OCI-LY7 (cell line): ENCODE data around the gene AKAP7. TPM values are rescaled to one million over a fixed set of nuclear protein-coding genes. Genes with fewer than 3 reads are reported as not detected.

Experiments
- BruUV-seq: library from RNA; stranded (reverse); fragments of 400-500 nt; replicated peaks from 2 replicates; lab custom pipeline; 2021; lab: Mats Ljungman, UMichigan
- CTCF ChIA-PET: fragments of 300-600 bp; sonication (Branson Sonifier 250); formaldehyde crosslinking; loops from one replicate; lab custom pipeline; 2022; ENCODE audit warnings: antibody characterized with exemption; ENCODE audit not compliant: unreplicated experiment; lab: Charles Lee
- POLR2A ChIA-PET: fragments of 300-600 bp; sonication (Branson Sonifier 250); formaldehyde crosslinking; loops from one replicate; lab custom pipeline; 2022; ENCODE audit warnings: antibody characterized with exemption; lab: Charles Lee
- DNase-seq: peaks from one replicate; pipeline ENCODE4 v3.0.0-alpha.2; 2015; ENCODE audit warnings: low spot score
- H2AFZ ChIP-seq: fragments of 200-600 bp; sonication (generic), shearing (Covaris generic); 2 replicates; pipeline ENCODE4 v1.6.1; 2014; ENCODE audit warnings: mild to moderate bottlenecking, antibody characterized with exemption, low read length, moderate library complexity
- H3K27ac ChIP-seq: fragments of 200-600 bp; sonication (generic); 2 replicates; pipeline ENCODE4 v1.5.1; 2014; ENCODE audit warnings: mixed run types, low read depth, mild to moderate bottlenecking, moderate library complexity, low read length, inconsistent platforms; ENCODE audit not compliant: poor library complexity, severe bottlenecking
- H3K36me3 ChIP-seq: fragments of 200-600 bp; sonication (generic); 2 replicates; pipeline ENCODE4 v1.6.1; 2014; ENCODE audit warnings: mild to moderate bottlenecking, antibody characterized with exemption, low read length, moderate library complexity, mixed read lengths; ENCODE audit not compliant: insufficient read depth
- H3K4me1 ChIP-seq: fragments of 200-600 bp; sonication (generic); 2 replicates; pipeline ENCODE4 v1.5.1; 2014; ENCODE audit warnings: mild to moderate bottlenecking, low read length; ENCODE audit not compliant: insufficient read depth, poor library complexity, severe bottlenecking
- H3K4me2 ChIP-seq: fragments of 200-600 bp; sonication (generic); 2 replicates; pipeline ENCODE4 v1.6.1; 2014; ENCODE audit warnings: mild to moderate bottlenecking, low read length
- H3K4me3 ChIP-seq: fragments of 200-600 bp; sonication (generic); 2 replicates; pipeline ENCODE4 v1.5.1; 2014; ENCODE audit warnings: mild to moderate bottlenecking, low read depth, low read length; ENCODE audit not compliant: poor library complexity, severe bottlenecking
- H3K79me2 ChIP-seq: fragments of 200-600 bp; sonication (generic); 2 replicates; pipeline ENCODE4 v1.6.1; 2016; ENCODE audit warnings: low read depth, mild to moderate bottlenecking, low read length, moderate library complexity, mixed read lengths; ENCODE audit not compliant: insufficient read depth
- H3K9me2 ChIP-seq: fragments of 200-600 bp; sonication (generic); 2 replicates; pipeline ENCODE4 v1.6.1; 2016; ENCODE audit warnings: mild to moderate bottlenecking, low read length, mixed read lengths; ENCODE audit not compliant: insufficient read depth
- H3K9me3 ChIP-seq: fragments of 200-600 bp; sonication (generic); 2 replicates; pipeline ENCODE4 v1.6.1; 2014; ENCODE audit warnings: mild to moderate bottlenecking, mixed run types, low read length, mixed read lengths
- H4K20me1 ChIP-seq: fragments of 200-600 bp; sonication (generic); 2 replicates; pipeline ENCODE4 v1.6.1; 2014; ENCODE audit warnings: mild to moderate bottlenecking, antibody characterized with exemption, low read length, moderate library complexity, mixed read lengths; ENCODE audit not compliant: insufficient read depth
- EZH2phosphoT487 ChIP-seq: fragments of 200-600 bp; sonication (generic); IDR thresholded peaks from 2 replicates; pipeline ENCODE4 v1.6.1; 2018; ENCODE audit warnings: low read depth, borderline replicate concordance, mild to moderate bottlenecking, mixed run types, antibody characterized with exemption, low read length, moderate library complexity, mixed read lengths
- intact Hi-C: fragments of 100-400 bp; cut with micrococcal nuclease; formaldehyde crosslinking; loops from one replicate; pipeline ENCODE4 v1.10.0; 2022; ENCODE audit not compliant: unreplicated experiment
- total RNA-seq, 2 experiments: library from RNA; depleted of rRNA in 1 of 2; stranded (reverse); fragments of >200 nt in 1 of 2; shearing (Covaris generic) in 1 of 2; gene quantifications; 2 replicates each; pipeline ENCODE4 v1.2.3, GENCODE V29; 2014 to 2022
- TF ChIP-seq, protein P1 (sequence below): fragments of 200-600 bp; sonication (generic); conservative IDR thresholded peaks from 2 replicates; pipeline ENCODE4 v1.5.1; 2014; ENCODE audit warnings: mild to moderate bottlenecking, antibody characterized with exemption, low read length, moderate library complexity, mixed read lengths

The AKAP7 gene
- total RNA-seq, 2 experiments from 2014 or later = 5.6 to 6.9 TPM

DNA sequence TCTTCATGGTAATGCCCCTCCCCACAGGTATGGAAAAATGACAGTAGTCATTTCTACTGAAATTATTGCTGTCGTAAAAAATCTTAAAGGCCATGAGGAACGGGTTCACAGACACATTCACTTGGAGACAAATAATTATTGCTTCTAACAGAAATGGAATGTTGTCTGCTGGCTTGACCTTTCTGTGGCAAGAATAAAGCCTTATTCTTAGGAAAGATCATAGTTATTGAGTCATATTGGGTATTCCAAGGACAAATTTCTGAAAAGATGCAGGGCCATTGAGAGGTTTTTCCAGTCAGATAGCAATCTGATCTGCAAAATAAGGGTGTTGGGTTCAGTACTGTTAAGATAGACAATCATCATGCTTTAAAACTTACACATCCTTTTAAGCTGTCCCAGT is 29.2 kb downstream of the AKAP7 start:
- no peak overlapping the region for H2AFZ ChIP-seq
- ChIA-PET CTCF (no interaction called here), POLR2A (no interaction called here)
- H3K4me2 ChIP-seq = no peak overlapping the region
- DNase-seq = no peak
- no TSS peak for BruUV-seq
- TF ChIP-seq, protein P1, sequence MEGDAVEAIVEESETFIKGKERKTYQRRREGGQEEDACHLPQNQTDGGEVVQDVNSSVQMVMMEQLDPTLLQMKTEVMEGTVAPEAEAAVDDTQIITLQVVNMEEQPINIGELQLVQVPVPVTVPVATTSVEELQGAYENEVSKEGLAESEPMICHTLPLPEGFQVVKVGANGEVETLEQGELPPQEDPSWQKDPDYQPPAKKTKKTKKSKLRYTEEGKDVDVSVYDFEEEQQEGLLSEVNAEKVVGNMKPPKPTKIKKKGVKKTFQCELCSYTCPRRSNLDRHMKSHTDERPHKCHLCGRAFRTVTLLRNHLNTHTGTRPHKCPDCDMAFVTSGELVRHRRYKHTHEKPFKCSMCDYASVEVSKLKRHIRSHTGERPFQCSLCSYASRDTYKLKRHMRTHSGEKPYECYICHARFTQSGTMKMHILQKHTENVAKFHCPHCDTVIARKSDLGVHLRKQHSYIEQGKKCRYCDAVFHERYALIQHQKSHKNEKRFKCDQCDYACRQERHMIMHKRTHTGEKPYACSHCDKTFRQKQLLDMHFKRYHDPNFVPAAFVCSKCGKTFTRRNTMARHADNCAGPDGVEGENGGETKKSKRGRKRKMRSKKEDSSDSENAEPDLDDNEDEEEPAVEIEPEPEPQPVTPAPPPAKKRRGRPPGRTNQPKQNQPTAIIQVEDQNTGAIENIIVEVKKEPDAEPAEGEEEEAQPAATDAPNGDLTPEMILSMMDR = no peak
- no peak for TF ChIP-seq EZH2phosphoT487
- no peaks in the 10 kb centered on the region for H3K36me3 ChIP-seq
- no peaks in the 10 kb centered on the region for H3K4me1 ChIP-seq
- no peaks in the 10 kb centered on the region for H4K20me1 ChIP-seq
- no peaks in the 10 kb centered on the region for H3K9me3 ChIP-seq
- intact Hi-C loops = no loop called here
- no peaks in the 10 kb centered on the region for H3K9me2 ChIP-seq
- no peak overlapping the region for H3K4me3 ChIP-seq
- H3K27ac ChIP-seq = no peak overlapping the region
- no peaks in the 10 kb centered on the region for H3K79me2 ChIP-seq

DNA sequence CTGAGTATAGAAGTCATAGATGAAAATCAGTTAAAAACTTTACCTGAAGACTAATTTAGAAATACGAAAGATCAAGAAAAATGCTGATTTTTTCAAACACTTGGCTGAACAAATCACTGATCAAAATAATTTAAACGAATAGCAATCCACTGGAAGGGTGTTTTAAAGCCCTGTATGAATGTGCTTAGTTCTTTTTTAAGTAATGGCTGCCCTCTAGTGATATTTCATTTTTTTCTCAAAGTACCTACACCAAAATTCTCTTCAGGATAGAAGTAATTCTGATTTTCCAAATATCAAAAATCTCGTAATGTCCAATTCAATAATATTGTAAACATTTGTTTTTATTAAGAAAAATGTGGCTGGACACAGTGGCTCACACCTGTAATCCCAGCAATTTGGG is 32.5 kb downstream of the AKAP7 start:
- CTCF ChIA-PET = no interaction called here
- BruUV-seq = no TSS peak
- TF ChIP-seq EZH2phosphoT487 = no peak
- TF ChIP-seq, protein P1 = peak; percentile 60
- no peaks in the 10 kb centered on the region for H3K79me2 ChIP-seq
- intact Hi-C loops = loop anchor here (1.0 kb wide), 1 partner anchor 282 kb away; no protein-coding TSS in a partner anchor
- H3K4me1 ChIP-seq = no peaks in the 10 kb centered on the region
- no peaks in the 10 kb centered on the region for H3K9me3 ChIP-seq
- no peak overlapping the region for H3K27ac ChIP-seq
- no peak for DNase-seq
- no peaks in the 10 kb centered on the region for H3K36me3 ChIP-seq
- no peak overlapping the region for H2AFZ ChIP-seq
- no peaks in the 10 kb centered on the region for H4K20me1 ChIP-seq
- no peak overlapping the region for H3K4me3 ChIP-seq
- POLR2A ChIA-PET = interaction anchor here (1.2 kb wide), 1 partner anchor 12 kb away, joined by 3 read pairs; no protein-coding TSS in a partner anchor
- no peak overlapping the region for H3K4me2 ChIP-seq
- no peaks in the 10 kb centered on the region for H3K9me2 ChIP-seq

DNA sequence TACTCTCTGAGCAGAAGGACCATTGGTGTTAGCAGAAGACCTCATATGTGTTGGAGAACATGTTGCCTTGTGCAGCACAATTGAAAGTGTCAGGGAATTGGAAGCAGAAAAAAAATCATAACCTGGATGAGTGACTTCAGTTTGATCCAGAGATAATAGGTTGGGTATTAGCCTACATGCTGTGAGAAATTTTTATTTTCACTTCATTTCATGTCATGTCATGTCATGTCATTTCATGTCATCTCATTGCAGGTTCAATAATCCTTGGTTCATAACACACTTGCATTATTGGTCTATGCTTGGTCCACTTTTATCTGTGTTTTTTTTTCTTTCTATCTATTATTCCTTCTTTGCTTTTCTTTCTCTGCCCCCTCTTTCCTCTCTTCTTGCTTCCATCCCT is 34.3 kb downstream of the AKAP7 start:
- Histone ChIP-seq H3K4me3 (no peak overlapping the region), H3K9me2 (no peaks in the 10 kb centered on the region), H4K20me1 (no peaks in the 10 kb centered on the region), H3K4me2 (no peak overlapping the region), H3K27ac (no peak overlapping the region), H3K4me1 (no peaks in the 10 kb centered on the region), H3K79me2 (no peaks in the 10 kb centered on the region), H3K9me3 (no peaks in the 10 kb centered on the region), H2AFZ (no peak overlapping the region), H3K36me3 (no peaks in the 10 kb centered on the region)
- TF ChIP-seq, protein P1 = no peak
- no peak for TF ChIP-seq EZH2phosphoT487
- ChIA-PET POLR2A (interaction anchor here (0.6 kb wide), 1 partner anchor 9 kb away, joined by 3 read pairs; no protein-coding TSS in a partner anchor), CTCF (no interaction called here)
- intact Hi-C loops = no loop called here
- DNase-seq = no peak
- BruUV-seq = no TSS peak
